ENCODE data around the gene ZNF22.

ZNF22 gene

GRCh38 chr10:44991571-44991970 lies 9.2 kb upstream of the ZNF22 start:
- ChIA-PET POLR2A (no interaction called here), CTCF (interaction anchor here (1.2 to 7.9 kb wide), 4 partner anchors 8 to 57 kb away, joined by 3 to 56 read pairs (median 8); no protein-coding TSS in a partner anchor)
- DNase-seq (ENCODE audit: low read depth, low spot score) = no peak
- H3K4me3 ChIP-seq (ENCODE audit: low read depth, low read length) = no peak overlapping the region
- TF ChIP-seq, protein P1, sequence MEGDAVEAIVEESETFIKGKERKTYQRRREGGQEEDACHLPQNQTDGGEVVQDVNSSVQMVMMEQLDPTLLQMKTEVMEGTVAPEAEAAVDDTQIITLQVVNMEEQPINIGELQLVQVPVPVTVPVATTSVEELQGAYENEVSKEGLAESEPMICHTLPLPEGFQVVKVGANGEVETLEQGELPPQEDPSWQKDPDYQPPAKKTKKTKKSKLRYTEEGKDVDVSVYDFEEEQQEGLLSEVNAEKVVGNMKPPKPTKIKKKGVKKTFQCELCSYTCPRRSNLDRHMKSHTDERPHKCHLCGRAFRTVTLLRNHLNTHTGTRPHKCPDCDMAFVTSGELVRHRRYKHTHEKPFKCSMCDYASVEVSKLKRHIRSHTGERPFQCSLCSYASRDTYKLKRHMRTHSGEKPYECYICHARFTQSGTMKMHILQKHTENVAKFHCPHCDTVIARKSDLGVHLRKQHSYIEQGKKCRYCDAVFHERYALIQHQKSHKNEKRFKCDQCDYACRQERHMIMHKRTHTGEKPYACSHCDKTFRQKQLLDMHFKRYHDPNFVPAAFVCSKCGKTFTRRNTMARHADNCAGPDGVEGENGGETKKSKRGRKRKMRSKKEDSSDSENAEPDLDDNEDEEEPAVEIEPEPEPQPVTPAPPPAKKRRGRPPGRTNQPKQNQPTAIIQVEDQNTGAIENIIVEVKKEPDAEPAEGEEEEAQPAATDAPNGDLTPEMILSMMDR (IDR thresholded peaks at IDR 0.05; ENCODE audit: insufficient read depth, low read length, missing control alignments) = no peak

DNA sequence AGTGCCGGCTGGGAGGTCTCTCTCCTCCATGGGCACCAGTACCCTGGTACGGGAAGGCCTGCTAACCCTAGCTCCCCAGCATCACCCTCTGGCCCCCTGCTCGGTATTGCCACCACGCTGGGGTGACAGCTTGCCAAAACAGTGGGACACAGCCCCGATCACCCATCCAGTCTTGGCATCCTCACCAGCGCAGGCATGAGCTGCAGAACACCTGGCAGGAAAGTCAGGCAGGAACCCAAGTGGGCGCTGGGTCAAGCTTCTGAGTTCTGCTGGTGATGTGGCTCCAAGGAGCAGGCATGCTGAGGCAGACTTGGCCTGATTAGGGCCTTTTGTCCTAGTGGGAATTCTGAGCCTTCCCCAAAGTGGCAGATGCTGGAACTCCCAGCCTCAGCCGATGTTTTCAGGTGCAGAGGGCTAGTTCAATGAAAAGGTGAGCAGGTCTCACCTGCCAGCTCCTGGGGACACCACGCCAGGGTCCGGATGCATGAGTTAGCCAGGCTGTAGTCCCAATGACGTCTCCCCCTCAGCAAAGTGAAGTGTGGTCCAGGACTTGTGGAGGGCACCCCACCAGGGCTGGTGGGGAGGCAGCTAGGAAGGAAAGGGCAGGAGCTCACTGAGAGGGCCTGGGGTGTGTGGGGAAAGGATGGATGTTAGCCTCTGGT lies 8.5 kb upstream of the ZNF22 start:
- CTCF ChIA-PET = interaction anchor here (1.2 to 7.9 kb wide), 4 partner anchors 8 to 58 kb away, joined by 3 to 56 read pairs (median 8); no protein-coding TSS in a partner anchor
- H3K4me3 ChIP-seq (ENCODE audit: low read depth, low read length) = no peak overlapping the region
- POLR2A ChIA-PET = no interaction called here
- TF ChIP-seq, protein P1 (IDR thresholded peaks at IDR 0.05; ENCODE audit: insufficient read depth, low read length, missing control alignments) = no peak
- no peak for DNase-seq (ENCODE audit: low read depth, low spot score)

DNA sequence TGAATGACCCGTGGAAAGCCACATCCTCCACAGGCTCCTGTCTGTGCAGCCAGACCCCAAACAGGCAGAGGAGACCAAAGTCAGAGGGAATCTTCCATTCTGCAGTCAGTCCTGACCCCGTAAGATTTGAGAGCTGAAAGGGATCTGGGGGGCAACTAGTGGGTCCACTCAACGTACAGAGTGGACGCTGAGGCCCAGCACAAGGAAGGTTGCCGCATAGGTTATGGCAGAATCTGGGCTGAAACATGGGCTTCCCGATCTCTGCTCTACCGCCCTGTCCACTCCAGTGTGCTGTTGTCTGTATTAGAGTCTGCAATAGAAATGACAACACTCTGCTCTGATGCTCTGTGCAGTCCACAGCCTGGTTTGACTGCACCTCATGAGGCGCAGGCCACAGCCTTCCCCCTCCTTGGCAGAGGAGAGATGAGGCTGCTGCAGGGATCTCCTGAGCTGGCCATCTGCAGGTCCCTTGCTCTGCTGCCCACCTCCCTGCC lies 7.9 kb upstream of the ZNF22 start:
- ChIA-PET CTCF (interaction anchor here (1.2 to 7.9 kb wide), 3 partner anchors 7 to 58 kb away, joined by 3 to 56 read pairs (median 6); no protein-coding TSS in a partner anchor), POLR2A (no interaction called here)
- no peak overlapping the region for H3K4me3 ChIP-seq (ENCODE audit: low read depth, low read length)
- no peak for DNase-seq (ENCODE audit: low read depth, low spot score)
- TF ChIP-seq, protein P1 (IDR thresholded peaks at IDR 0.05; ENCODE audit: insufficient read depth, low read length, missing control alignments) = no peak

DNA sequence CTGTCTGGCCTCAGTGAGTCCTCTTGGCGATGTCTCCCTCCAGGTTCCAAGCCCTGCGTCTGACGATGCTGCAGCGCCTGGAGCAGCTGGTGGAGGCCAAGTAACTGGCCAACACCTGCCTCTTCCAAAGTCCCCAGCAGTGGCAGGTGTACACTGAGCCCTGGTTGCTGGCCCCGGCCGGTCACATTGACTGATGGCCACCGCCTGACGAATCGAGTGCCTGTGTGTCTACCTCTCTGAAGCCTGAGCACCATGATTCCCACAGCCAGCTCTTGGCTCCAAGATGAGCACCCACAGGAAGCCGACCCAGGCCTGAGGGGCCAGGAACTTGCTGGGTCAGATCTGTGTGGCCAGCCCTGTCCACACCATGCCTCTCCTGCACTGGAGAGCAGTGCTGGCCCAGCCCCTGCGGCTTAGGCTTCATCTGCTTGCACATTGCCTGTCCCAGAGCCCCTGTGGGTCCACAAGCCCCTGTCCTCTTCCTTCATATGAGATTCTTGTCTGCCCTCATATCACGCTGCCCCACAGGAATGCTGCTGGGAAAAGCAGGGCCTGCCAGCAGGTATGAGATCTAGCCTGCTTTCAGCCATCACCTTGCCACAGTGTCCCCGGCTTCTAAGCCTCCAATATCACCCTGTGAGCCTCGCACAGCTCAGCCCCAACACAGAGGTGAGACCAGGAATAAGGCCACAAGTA lies 7.3 kb upstream of the ZNF22 start:
- DNase-seq (ENCODE audit: low read depth, low spot score) = no peak
- TF ChIP-seq, protein P1 (IDR thresholded peaks at IDR 0.05; ENCODE audit: insufficient read depth, low read length, missing control alignments) = no peak
- POLR2A ChIA-PET = interaction anchor here (1.9 kb wide), 1 partner anchor 15 kb away, joined by 11 read pairs; the partner anchor contains the start of gene DEPP1
- no peak overlapping the region for H3K4me3 ChIP-seq (ENCODE audit: low read depth, low read length)
- CTCF ChIA-PET = interaction anchor here (0.8 to 7.9 kb wide), 4 partner anchors 11 to 59 kb away, joined by 3 to 56 read pairs (median 6); no protein-coding TSS in a partner anchor

DNA sequence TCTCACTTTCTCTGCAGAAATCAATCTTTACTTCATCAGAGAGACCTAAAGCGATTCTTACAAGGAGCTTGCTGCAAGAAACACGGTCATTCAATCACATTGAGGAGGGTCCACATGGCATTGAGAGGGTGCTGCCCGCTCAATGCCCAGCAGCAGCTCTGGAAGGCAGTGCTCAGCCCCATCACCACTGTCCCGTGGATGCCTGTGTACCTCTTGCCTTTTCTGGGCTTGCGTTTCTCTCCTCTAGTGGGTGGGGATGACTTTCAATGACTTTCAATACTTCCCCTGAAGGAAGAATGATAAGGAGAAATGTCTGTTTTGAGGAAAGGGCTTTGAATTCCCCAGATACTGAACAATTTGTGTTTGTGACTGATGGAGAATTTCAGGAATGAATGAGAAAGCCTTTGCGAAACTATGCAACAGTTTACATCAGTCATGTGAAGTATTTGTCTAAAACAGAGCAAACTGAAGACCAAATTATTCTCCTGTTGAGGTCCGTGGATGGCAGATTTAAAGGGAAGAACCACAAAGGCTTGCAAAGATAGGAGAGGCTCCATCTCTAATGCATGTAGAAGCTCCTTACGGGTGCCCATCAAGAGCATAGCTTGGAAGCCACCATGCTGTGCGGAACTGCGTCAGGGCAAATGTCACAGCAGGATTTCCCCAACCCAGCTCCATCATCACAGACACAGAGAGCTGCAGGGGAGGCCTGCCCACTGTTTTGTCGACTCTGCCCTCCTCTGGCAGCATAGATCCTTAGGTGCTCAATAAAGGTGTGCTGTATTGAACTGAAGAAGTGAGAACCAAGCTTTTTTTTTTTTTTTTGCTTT lies 6.6 kb upstream of the ZNF22 start:
- no peak overlapping the region for H3K4me3 ChIP-seq (ENCODE audit: low read depth, low read length)
- TF ChIP-seq, protein P1 (IDR thresholded peaks at IDR 0.05; ENCODE audit: insufficient read depth, low read length, missing control alignments) = no peak
- DNase-seq (ENCODE audit: low read depth, low spot score) = no peak
- CTCF ChIA-PET = interaction anchor here (0.8 to 7.9 kb wide), 6 partner anchors 12 to 1310 kb away, joined by 3 to 56 read pairs (median 4); no protein-coding TSS in a partner anchor
- POLR2A ChIA-PET = interaction anchor here (1.9 kb wide), 1 partner anchor 16 kb away, joined by 11 read pairs; the partner anchor contains the start of gene DEPP1
